Liver (tissue), 9 donors: ENCODE results near the gene PC. TPM values are rescaled to one million over a fixed set of nuclear protein-coding genes. Genes with fewer than 3 reads are reported as not detected.
"Not testable (repeated sequence)": the region's sequence is repeated elsewhere in the genome, so short reads cannot be mapped to it uniquely, and the experiment has no call there.

ENCODE experiments used
- DNase-seq: peaks from one replicate; pipeline ENCODE4 v3.0.0-alpha.2; 2017; ENCODE audit warnings: low spot score
- H3K27ac ChIP-seq, 2 donors: one replicate each; pipeline ENCODE4 v1.7.0; 2013; ENCODE audit warnings: inconsistent platforms in 2 of 2, low read length in 2 of 2, control low read depth in 1 of 2, low read depth in 1 of 2, mild to moderate bottlenecking in 1 of 2
- H3K27me3 ChIP-seq, 4 donors: one replicate each; pipeline versions ENCODE4 v1.6.1 to v1.7.0; 2013; ENCODE audit warnings: low read length in 3 of 4, inconsistent platforms in 1 of 4, mild to moderate bottlenecking in 1 of 4, moderate library complexity in 1 of 4; ENCODE audit not compliant: control insufficient read depth in 4 of 4, insufficient read depth in 4 of 4
- H3K36me3 ChIP-seq, 4 donors: one replicate each; pipeline versions ENCODE4 v1.6.1 to v1.7.0; 2013; ENCODE audit warnings: low read length in 3 of 4, mild to moderate bottlenecking in 3 of 4, low read depth in 1 of 4, moderate library complexity in 1 of 4; ENCODE audit not compliant: control insufficient read depth in 4 of 4, insufficient read depth in 3 of 4
- H3K4me1 ChIP-seq, 4 donors: one replicate each; pipeline versions ENCODE4 v1.6.1 to v1.7.0; 2013; ENCODE audit warnings: low read length in 3 of 4, mild to moderate bottlenecking in 3 of 4, moderate library complexity in 1 of 4; ENCODE audit not compliant: control insufficient read depth in 4 of 4, insufficient read depth in 4 of 4
- H3K4me3 ChIP-seq, 3 donors: one replicate each; pipeline versions ENCODE4 v1.6.1 to v1.7.0; 2013; ENCODE audit warnings: low read length in 3 of 3, control low read depth in 1 of 3, low read depth in 1 of 3, mild to moderate bottlenecking in 1 of 3
- H3K9ac ChIP-seq, 2 donors: one replicate each; pipeline ENCODE4 v1.7.0; 2013; ENCODE audit warnings: low read length in 2 of 2, mild to moderate bottlenecking in 2 of 2, moderate library complexity in 2 of 2, control low read depth in 1 of 2, low read depth in 1 of 2
- H3K9me3 ChIP-seq, 4 donors: one replicate each; pipeline versions ENCODE4 v1.6.1 to v1.7.0; 2013; ENCODE audit warnings: low read length in 3 of 4; ENCODE audit not compliant: control insufficient read depth in 4 of 4
- ATF3 ChIP-seq: IDR thresholded peaks from 2 replicates; pipeline ENCODE4 v1.6.1; 2016; ENCODE audit warnings: antibody characterized with exemption
- EGR1 ChIP-seq, 2 donors: IDR thresholded peaks; 2 replicates each; pipeline ENCODE4 v1.6.1; 2016 to 2018; ENCODE audit warnings: antibody characterized with exemption in 2 of 2, low read depth in 2 of 2
- FOXA1 ChIP-seq: IDR thresholded peaks from 2 replicates; pipeline ENCODE4 v1.6.1; 2016; ENCODE audit warnings: antibody characterized with exemption
- GABPA ChIP-seq, 2 donors: IDR thresholded peaks in 1 of 2; conservative IDR thresholded peaks in 1 of 2; 2 replicates each; pipeline ENCODE4 v1.6.1; 2016; ENCODE audit warnings: antibody characterized with exemption in 2 of 2, mild to moderate bottlenecking in 1 of 2, moderate library complexity in 1 of 2
- HNF4A ChIP-seq, 2 donors: conservative IDR thresholded peaks; 2 replicates each; pipeline ENCODE4 v1.6.1; 2016; ENCODE audit warnings: antibody characterized with exemption in 2 of 2, mild to moderate bottlenecking in 2 of 2
- HNF4G ChIP-seq: IDR thresholded peaks from 2 replicates; pipeline ENCODE4 v1.6.1; 2016; ENCODE audit warnings: antibody characterized with exemption
- JUND ChIP-seq, 2 donors: IDR thresholded peaks; 2 replicates each; pipeline ENCODE4 v1.6.1; 2016; ENCODE audit warnings: antibody characterized with exemption in 2 of 2
- MAX ChIP-seq: IDR thresholded peaks from 2 replicates; pipeline ENCODE4 v1.6.1; 2016; ENCODE audit warnings: antibody characterized with exemption
- NR2F2 ChIP-seq: IDR thresholded peaks from 2 replicates; pipeline ENCODE4 v1.6.1; 2016; ENCODE audit warnings: antibody characterized with exemption
- RAD21 ChIP-seq, 2 donors: IDR thresholded peaks; 2 replicates each; pipeline ENCODE4 v1.6.1; 2016; ENCODE audit warnings: antibody characterized with exemption in 2 of 2, mild to moderate bottlenecking in 2 of 2
- REST ChIP-seq: IDR thresholded peaks from 2 replicates; pipeline ENCODE4 v1.6.1; 2016; ENCODE audit warnings: antibody characterized with exemption, mild to moderate bottlenecking
- RXRA ChIP-seq, 2 donors: IDR thresholded peaks; 2 replicates each; pipeline ENCODE4 v1.6.1; 2017 to 2018; ENCODE audit warnings: antibody characterized with exemption in 2 of 2, mild to moderate bottlenecking in 1 of 2
- SP1 ChIP-seq: IDR thresholded peaks from 2 replicates; pipeline ENCODE4 v1.6.1; 2018; ENCODE audit warnings: antibody characterized with exemption, mild to moderate bottlenecking
- TAF1 ChIP-seq: conservative IDR thresholded peaks from 2 replicates; pipeline ENCODE4 v1.6.1; 2016; ENCODE audit warnings: antibody characterized with exemption, mild to moderate bottlenecking
- YY1 ChIP-seq: IDR thresholded peaks from 2 replicates; pipeline ENCODE4 v1.6.1; 2016; ENCODE audit warnings: antibody characterized with exemption, mild to moderate bottlenecking
- ZBTB33 ChIP-seq: IDR thresholded peaks from 2 replicates; pipeline ENCODE4 v1.6.1; 2016; ENCODE audit warnings: antibody characterized with exemption
- WGBS: extraction: QIAGEN DNeasy Blood & Tissue Kit; methylation state at CpG from one replicate; pipeline ENCODE4 v1.1.7; 2013; 5-methylcytosine and 5-hydroxymethylcytosine counted together
- polyA plus RNA-seq, 2 donors: library from polyadenylated mRNA; stranded (reverse) in 1 of 2; unstranded in 1 of 2; fragments of 200-250 nt in 1 of 2; fragments of >200 nt in 1 of 2; fragmentation: Nextera tagmentation in 1 of 2; extraction: Ambion mirVana in 1 of 2; gene quantifications; one replicate each; pipeline versions ENCODE4 v1.2.1 to v1.2.3, GENCODE V29; 2013 to 2015
- total RNA-seq, 2 donors: library from RNA; depleted of rRNA; stranded (reverse); fragments of >200 nt; gene quantifications; one replicate each; pipeline ENCODE4 v1.2.3, GENCODE V29; 2014
- donor health status: healthy.
- donor health status: healthy.
- donor health status: healthy.
- donor health status: healthy.
- donor health status: healthy.

PC gene
- total and polyA plus RNA-seq, 4 donors = 144 to 583 (median 296) TPM

GRCh38 chr11:66962247-66962646 lies 4.1 kb upstream of the PC start:
- no peak overlapping the region for H3K9ac ChIP-seq
- no peak overlapping the region for H3K27ac ChIP-seq
- peaks cover 5 to 21% (median 17%) of the 10 kb centered on the region in 4 donors for H3K4me1 ChIP-seq
- no peak for TF ChIP-seq ZBTB33
- no peak for TF ChIP-seq SP1
- no peak for TF ChIP-seq RXRA (IDR thresholded peaks at IDR 0.05)
- TF ChIP-seq JUND (IDR thresholded peaks at IDR 0.05) = no peak
- no peak for TF ChIP-seq REST
- no peak for TF ChIP-seq MAX
- no peak for TF ChIP-seq RAD21 (IDR thresholded peaks at IDR 0.05)
- no peak for TF ChIP-seq GABPA (IDR thresholded peaks at IDR 0.05 in 1 of 2, conservative IDR thresholded peaks at IDR 0.05 in 1 of 2)
- no peak for TF ChIP-seq TAF1
- TF ChIP-seq EGR1 (IDR thresholded peaks at IDR 0.05; ENCODE audit: low read depth in 2 of 2) = no peak
- TF ChIP-seq HNF4G = no peak
- WGBS = 92% methylated on average over 2 of the region's 2 CpGs
- DNase-seq = no peak
- no peak overlapping the region for H3K4me3 ChIP-seq
- H3K36me3 ChIP-seq = no peaks in the 10 kb centered on the region
- no peaks in the 10 kb centered on the region for H3K9me3 ChIP-seq
- H3K27me3 ChIP-seq = no peaks in the 10 kb centered on the region

GRCh38 chr11:66961691-66962213 lies 3.6 kb upstream of the PC start:
- not testable (repeated sequence) for H3K36me3 ChIP-seq, H3K27ac ChIP-seq, H3K9ac ChIP-seq, H3K4me3 ChIP-seq, H3K9me3 ChIP-seq, H3K27me3 ChIP-seq, DNase-seq
- H3K4me1 ChIP-seq = peaks cover 5 to 25% (median 22%) of the 10 kb centered on the region in 4 donors
- 89% methylated on average over 5 of the region's 5 CpGs for WGBS

- DNase-seq = no peak
- Histone ChIP-seq H3K27me3 (no peaks in the 10 kb centered on the region), H3K9ac (peak overlapping the region; percentile 3 to 24), H3K4me3 (peak overlapping the region in 1 of 3 donors; percentile 7), H3K36me3 (no peaks in the 10 kb centered on the region), H3K27ac (peak overlapping the region; percentile 73 to 78), H3K9me3 (no peaks in the 10 kb centered on the region), H3K4me1 (peaks cover 7 to 42% (median 31%) of the 10 kb centered on the region in 4 donors)
- 34% methylated on average over 10 of the region's 10 CpGs for WGBS
- TF ChIP-seq NR2F2 (no peak), REST (no peak), EGR1 (IDR thresholded peaks at IDR 0.05; ENCODE audit: low read depth in 2 of 2) (no peak), HNF4A (conservative IDR thresholded peaks at IDR 0.05) (no peak), RAD21 (IDR thresholded peaks at IDR 0.05) (no peak), RXRA (IDR thresholded peaks at IDR 0.05) (no peak), YY1 (no peak), HNF4G (no peak), ATF3 (no peak), ZBTB33 (no peak), GABPA (IDR thresholded peaks at IDR 0.05 in 1 of 2, conservative IDR thresholded peaks at IDR 0.05 in 1 of 2) (no peak), SP1 (no peak), FOXA1 (no peak)
These were observed 732 bp upstream of the PC start for GRCh38 chr11:66958956-66959274.
